Measurements from ENCODE around the gene LGALS14. TPM values are rescaled to one million over a fixed set of nuclear protein-coding genes. Genes with fewer than 3 reads are reported as not detected.

LGALS14 gene
- total RNA-seq, 1 donor from 2014 or later: not detected

DNA sequence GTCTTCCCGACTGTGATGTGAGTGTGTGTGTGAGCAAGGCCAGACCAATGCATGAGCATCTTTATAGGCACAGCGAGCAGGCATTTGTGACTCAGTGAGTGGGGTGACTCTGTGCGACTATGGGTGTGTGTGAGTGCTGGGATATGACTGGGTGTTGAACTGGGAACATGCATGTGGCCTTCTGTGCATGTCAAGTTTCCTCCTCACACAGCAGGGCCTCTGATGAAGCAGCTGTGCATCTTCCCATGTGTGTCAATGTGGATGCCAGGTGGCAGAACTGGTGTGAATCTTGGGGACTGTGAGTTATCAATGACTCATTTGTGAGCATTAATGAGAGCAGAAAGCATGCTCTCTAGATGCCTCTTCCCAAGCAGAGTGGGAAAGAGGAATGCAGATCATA, 12.1 kb upstream of the LGALS14 start:
- DNase-seq (ENCODE audit: low read depth) (peak; percentile 8), FAIRE-seq (no peak)
- H3K27me3 ChIP-seq (ENCODE audit: control insufficient read depth, insufficient read depth, low read length): no peaks in the 10 kb centered on the region
- TF ChIP-seq, protein P1, sequence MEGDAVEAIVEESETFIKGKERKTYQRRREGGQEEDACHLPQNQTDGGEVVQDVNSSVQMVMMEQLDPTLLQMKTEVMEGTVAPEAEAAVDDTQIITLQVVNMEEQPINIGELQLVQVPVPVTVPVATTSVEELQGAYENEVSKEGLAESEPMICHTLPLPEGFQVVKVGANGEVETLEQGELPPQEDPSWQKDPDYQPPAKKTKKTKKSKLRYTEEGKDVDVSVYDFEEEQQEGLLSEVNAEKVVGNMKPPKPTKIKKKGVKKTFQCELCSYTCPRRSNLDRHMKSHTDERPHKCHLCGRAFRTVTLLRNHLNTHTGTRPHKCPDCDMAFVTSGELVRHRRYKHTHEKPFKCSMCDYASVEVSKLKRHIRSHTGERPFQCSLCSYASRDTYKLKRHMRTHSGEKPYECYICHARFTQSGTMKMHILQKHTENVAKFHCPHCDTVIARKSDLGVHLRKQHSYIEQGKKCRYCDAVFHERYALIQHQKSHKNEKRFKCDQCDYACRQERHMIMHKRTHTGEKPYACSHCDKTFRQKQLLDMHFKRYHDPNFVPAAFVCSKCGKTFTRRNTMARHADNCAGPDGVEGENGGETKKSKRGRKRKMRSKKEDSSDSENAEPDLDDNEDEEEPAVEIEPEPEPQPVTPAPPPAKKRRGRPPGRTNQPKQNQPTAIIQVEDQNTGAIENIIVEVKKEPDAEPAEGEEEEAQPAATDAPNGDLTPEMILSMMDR (IDR thresholded peaks at IDR 0.05; ENCODE audit: insufficient read depth, low read length, severe bottlenecking): no peak
- no peaks in the 10 kb centered on the region for H3K36me3 ChIP-seq (ENCODE audit: control insufficient read depth, insufficient read depth, low read length)
- H3K4me3 ChIP-seq (ENCODE audit: low read depth, low read length): no peak overlapping the region

DNA sequence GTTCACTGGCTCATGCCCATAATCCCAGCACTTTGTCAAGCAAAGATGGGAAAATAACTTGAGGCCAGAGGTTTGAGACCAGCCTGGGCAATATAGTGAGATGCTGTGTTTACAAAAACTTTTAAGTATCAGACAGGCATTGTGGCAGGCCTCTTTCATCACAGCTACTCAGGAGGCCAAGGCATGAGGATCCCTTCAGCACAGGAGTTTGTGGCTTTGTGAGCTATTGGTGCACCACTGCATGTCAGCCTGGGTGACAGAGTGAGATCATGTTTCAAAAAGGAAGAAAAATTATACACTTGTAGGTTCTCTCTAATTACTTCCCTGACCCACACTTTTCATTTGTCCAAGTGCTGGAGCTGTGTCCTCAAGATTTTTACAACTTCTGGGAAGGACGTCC, 11.5 kb upstream of the LGALS14 start:
- H3K36me3 ChIP-seq (ENCODE audit: control insufficient read depth, insufficient read depth, low read length): no peaks in the 10 kb centered on the region
- TF ChIP-seq, protein P1 (IDR thresholded peaks at IDR 0.05; ENCODE audit: insufficient read depth, low read length, severe bottlenecking): no peak
- H3K4me3 ChIP-seq (ENCODE audit: low read depth, low read length): no peak overlapping the region
- DNase-seq (ENCODE audit: low read depth): no peak
- FAIRE-seq: no peak
- no peaks in the 10 kb centered on the region for H3K27me3 ChIP-seq (ENCODE audit: control insufficient read depth, insufficient read depth, low read length)

GRCh38 chr19:39695759-39696158, 8.5 kb upstream of the LGALS14 start:
- H3K4me3 ChIP-seq (ENCODE audit: low read depth, low read length): no peak overlapping the region
- FAIRE-seq (no peak), DNase-seq (ENCODE audit: low read depth) (no peak)
- H3K27me3 ChIP-seq (ENCODE audit: control insufficient read depth, insufficient read depth, low read length): no peaks in the 10 kb centered on the region
- H3K36me3 ChIP-seq (ENCODE audit: control insufficient read depth, insufficient read depth, low read length): no peaks in the 10 kb centered on the region
- TF ChIP-seq, protein P1 (IDR thresholded peaks at IDR 0.05; ENCODE audit: insufficient read depth, low read length, severe bottlenecking): no peak

DNA sequence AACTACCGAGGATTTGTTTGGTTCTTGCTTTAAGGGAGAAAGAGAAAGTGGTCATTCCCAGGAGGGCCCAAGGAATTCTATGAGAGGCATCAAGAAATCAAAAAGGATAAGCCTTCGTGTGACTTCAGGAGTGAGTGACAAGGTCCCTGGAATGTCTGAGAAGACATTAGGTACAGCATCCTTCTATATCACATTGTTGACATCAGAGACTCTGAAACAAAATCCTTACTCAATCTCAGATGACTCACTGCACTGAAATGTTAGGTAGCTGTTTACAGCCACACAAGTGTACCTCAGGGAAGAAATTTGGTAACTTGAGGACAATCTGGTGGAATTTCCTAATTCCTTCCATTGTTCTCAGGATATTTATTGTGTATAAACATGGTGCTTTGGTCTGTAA, 7.9 kb upstream of the LGALS14 start:
- TF ChIP-seq, protein P1 (IDR thresholded peaks at IDR 0.05; ENCODE audit: insufficient read depth, low read length, severe bottlenecking): no peak
- H3K4me3 ChIP-seq (ENCODE audit: low read depth, low read length): no peak overlapping the region
- H3K27me3 ChIP-seq (ENCODE audit: control insufficient read depth, insufficient read depth, low read length): no peaks in the 10 kb centered on the region
- DNase-seq (ENCODE audit: low read depth) (peak; percentile 35), FAIRE-seq (no peak)
- H3K36me3 ChIP-seq (ENCODE audit: control insufficient read depth, insufficient read depth, low read length): no peaks in the 10 kb centered on the region

GRCh38 chr19:39698535-39698934, 5.7 kb upstream of the LGALS14 start:
- Histone ChIP-seq H3K36me3 (ENCODE audit: control insufficient read depth, insufficient read depth, low read length) (no peaks in the 10 kb centered on the region), H3K4me3 (ENCODE audit: low read depth, low read length) (no peak overlapping the region), H3K27me3 (ENCODE audit: control insufficient read depth, insufficient read depth, low read length) (no peaks in the 10 kb centered on the region)
- DNase-seq (ENCODE audit: low read depth): no peak
- FAIRE-seq: no peak
- TF ChIP-seq, protein P1 (IDR thresholded peaks at IDR 0.05; ENCODE audit: insufficient read depth, low read length, severe bottlenecking): no peak

DNA sequence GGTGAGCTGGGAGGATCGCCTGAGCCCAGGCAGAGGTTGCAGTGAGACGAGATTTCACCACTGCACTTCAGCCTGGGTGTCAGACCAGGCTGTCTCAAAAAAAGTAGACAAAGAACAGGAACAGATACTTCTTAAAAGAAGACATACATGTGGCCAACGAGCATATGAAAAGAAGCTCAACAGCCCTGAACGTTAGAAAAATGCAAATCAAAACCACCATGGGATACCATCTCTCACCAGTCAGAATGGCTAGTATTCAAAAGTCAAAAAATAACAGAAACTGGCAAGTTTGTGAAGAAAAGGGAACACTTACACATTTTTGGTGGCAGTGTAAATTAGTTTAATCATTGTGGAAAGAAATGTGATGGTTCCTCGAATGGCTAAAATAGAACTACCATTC, 3.0 kb upstream of the LGALS14 start:
- TF ChIP-seq, protein P1 (IDR thresholded peaks at IDR 0.05; ENCODE audit: insufficient read depth, low read length, severe bottlenecking): no peak
- no peak for DNase-seq (ENCODE audit: low read depth)
- Histone ChIP-seq H3K36me3 (ENCODE audit: control insufficient read depth, insufficient read depth, low read length) (no peaks in the 10 kb centered on the region), H3K27me3 (ENCODE audit: control insufficient read depth, insufficient read depth, low read length) (no peaks in the 10 kb centered on the region), H3K4me3 (ENCODE audit: low read depth, low read length) (no peak overlapping the region)
- no peak for FAIRE-seq

Data from bronchial epithelial cell (primary cell).